Medulla oblongata (tissue), 1 donor: ENCODE data around the gene SLC7A1.

ENCODE experiments used
- DNase-seq: peaks from one replicate; pipeline ENCODE4 v3.0.0-alpha.2; 2015; ENCODE audit errors: extremely low spot score

SLC7A1 gene

DNA sequence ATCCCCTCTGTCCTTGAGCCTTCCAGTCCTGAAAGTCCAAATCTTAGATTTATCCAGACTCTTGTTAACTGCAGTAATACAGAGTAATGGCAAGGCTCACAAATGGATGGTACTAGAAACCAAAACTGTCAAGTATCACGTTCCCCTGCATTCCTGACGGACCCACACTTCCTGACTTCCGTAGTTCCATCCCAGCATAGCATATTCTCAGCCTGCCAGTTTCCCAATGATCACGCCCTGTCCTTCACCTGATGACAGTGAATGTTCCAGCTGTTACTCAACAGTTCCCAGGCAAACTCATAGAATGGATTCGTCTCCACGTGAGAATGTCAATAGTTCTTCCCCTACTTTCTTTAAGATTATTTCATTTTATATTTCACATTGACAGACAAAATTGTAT lies 33.6 kb downstream of the SLC7A1 start:
- no peak for DNase-seq

DNA sequence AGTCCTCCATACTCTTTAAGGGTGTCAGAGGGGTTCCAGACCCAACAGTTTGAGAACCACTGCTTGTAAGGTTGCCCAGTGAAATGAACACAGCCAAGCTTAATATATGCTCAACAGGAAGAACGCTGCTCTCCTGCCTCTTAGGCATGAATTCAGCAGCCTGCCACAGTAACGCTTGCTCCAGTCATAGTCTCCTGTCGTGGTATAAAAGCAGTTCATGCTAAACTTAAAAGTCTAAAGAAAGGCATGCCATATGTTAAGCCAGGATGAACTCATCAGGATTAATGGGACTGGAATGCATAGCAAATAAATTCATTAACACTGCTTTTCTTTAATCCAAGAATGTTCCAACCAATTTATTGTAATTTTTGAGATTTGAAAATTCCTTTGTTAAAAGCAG lies 38.7 kb downstream of the SLC7A1 start:
- no peak for DNase-seq

DNA sequence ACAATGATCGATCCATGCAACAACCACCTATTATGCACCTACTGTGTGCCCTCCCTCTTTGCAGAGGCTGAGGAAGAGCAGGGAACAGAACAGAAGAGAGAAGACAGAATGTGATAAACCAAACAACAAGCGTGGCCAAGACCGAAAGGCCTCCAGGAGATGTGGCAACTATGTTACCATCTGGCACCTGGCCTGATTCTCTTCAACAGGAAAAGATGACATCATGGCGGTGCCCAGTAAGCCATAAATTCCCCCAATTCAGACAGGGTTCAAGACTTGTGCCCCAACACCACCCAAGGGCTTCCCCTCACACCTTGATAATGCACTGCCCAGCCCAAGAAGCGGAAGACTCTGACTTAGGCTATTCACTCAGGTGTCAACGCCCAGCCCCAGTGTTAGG lies 44.3 kb downstream of the SLC7A1 start:
- no peak for DNase-seq

GRCh38 chr13:29550430-29550988 lies 45.0 kb downstream of the SLC7A1 start:
- DNase-seq: no peak

DNA sequence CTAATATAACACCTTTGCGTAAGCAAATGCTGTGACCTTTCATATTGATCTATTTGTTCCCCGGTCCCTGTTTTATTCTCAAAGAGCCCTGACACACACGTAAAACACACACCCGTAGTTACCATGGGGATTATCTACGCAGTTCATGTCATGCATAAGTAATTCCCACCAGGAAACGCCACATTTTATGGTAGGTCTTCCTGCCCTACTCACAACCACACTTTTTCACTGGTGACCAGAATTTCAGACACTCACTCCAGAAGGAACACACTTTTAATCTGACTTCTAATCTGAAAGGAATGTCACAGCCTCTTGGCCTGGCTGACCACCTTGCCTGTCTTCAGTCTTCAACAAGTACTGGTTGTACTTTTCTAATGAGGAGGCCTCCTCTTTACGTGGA lies 46.8 kb downstream of the SLC7A1 start:
- DNase-seq: no peak

- no peak for DNase-seq
Measured at GRCh38 chr13:29547153-29547552, 48.3 kb downstream of the SLC7A1 start.

- DNase-seq: no peak
Measured at GRCh38 chr13:29546662-29547061, 48.8 kb downstream of the SLC7A1 start.

DNA sequence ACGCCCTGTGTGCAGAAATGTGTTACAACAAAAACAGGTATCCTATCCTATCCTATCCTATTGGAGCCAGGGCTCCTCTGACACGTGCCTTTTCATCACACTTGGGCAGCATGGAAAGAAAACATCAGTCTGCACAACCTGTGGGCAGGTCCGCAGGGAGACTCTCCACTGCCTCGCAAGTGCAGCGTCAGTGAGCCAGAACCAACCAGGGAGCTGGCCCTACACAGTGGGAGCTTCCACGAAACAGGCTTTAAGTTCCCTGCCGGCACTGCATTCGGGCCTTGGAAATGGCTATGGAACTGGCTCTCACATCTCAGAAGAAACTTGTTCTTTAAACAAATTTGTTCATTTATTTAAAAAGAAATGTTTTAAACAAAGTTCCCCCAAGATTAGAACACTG lies 49.5 kb downstream of the SLC7A1 start:
- DNase-seq: no peak

DNA sequence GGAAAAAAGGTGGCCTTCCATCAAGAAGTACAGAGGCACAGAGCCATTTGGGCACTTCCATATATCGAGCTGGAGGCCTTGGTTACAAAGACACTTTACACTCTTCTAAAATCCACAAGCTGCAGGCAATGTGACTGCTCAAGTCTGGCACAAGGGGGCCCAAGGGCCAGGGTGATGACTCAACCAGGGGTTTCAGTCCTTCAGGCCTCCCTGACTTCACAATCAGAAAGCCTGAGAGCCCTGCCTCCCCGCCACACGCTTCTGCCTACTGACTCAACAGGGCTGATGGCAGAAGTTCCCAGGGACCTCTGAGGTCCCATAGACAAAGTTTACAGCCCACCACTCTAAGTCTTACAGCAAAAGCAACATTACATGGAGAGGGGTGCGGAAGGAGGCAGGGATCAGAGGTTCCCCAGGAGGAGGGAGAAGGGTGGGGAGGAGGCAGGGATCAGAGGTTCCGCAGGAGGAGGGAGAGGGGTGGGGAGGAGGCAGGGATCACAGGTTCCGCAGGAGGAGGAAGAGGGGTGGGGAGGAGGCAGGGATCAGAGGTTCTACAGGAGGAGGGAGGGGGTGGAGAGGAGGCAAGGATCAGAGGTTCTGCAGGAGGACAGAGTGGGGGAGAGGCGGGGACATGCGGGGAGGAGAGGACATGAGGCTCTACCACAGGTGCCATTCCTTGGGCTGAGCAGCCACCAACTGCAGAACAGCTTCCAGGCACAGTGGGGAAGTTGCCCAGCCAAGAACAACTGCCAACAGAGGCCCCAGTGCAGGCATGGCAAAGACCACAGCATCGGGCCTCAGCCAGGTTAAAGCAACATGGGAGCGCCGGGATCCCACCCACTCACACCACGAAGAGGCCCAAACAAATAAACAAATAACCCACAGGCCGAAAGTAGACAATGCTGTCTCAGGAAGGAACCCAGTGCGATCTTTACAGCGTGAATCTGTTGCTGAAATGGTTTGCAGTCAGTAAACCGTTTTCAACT lies 52.0 kb downstream of the SLC7A1 start:
- no peak for DNase-seq

DNA sequence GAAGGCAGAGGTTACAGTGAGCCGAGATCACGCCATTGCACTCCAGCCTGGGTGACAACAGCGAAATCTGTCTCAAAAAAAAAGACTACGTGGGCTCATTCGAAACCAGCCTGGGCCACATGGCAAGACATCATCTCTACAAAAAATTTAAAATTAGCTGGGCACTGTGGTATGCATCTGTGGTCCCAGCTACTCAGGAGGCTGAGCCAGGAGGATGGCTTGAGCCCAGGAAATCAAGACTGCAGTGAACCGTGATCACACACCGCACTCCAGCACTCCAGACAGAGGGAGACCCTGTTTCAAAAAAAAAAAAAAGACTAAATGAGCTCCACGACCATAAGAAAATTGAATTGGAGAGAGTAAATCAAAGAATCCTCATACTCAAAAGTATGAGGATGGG lies 53.1 kb downstream of the SLC7A1 start:
- no peak for DNase-seq

DNA sequence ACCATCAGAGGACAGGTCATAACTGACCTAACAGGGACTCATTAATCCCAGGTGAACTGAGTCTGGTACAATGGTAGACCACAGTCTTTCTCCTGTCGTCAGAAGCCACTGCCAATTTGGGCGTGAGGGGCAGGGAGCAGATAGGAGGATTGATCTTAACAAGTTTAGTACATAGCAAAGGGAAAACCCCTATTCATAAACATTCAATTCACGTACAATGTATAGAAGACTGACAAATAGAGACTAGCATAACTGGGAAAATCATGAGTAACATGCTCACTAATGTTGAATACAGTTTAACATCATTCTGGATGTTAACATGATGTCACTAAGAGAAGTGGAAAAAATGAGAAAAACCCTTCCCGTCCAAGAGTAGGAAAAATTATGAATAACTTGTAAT lies 54.1 kb downstream of the SLC7A1 start:
- no peak for DNase-seq

DNA sequence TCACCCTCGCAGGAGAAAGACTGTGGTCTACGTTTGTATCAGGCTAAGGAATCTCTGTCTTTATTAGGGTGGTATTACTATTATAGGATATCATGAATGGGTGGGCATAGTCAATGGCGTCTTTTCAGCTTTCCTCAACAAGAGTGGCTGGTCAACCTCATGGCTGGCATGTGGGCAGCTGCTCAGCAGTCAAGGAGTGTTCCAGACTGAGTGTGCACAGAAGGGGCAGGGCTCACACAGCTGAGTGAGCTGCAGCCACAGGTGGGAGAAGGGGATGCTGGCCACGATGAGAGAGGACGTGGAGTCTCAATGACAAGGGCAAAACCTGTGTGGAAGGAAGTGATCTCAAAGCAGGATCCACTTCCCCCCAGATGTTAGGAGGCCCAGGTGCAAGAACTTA lies 54.7 kb downstream of the SLC7A1 start:
- no peak for DNase-seq

DNA sequence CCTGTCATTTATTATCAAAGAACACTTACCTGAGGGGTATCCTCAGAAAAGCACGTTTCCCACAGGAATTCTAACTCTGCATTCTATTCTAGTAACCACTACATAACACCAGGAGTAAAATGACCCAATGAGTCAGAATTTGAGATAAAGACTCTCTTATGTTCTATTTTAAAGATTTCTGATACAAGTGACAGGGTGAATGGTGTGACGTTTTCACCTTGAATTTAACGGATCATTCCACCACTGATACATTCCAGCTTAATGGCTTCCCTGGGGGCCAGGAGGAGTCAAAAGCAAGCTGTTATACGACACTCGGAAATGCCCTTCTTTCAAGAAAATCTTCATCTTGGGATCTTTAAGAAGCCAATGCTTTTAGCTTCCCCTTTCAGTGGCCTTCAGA lies 55.2 kb downstream of the SLC7A1 start:
- DNase-seq: no peak

GRCh38 chr13:29539856-29540255 lies 55.6 kb downstream of the SLC7A1 start:
- no peak for DNase-seq

DNA sequence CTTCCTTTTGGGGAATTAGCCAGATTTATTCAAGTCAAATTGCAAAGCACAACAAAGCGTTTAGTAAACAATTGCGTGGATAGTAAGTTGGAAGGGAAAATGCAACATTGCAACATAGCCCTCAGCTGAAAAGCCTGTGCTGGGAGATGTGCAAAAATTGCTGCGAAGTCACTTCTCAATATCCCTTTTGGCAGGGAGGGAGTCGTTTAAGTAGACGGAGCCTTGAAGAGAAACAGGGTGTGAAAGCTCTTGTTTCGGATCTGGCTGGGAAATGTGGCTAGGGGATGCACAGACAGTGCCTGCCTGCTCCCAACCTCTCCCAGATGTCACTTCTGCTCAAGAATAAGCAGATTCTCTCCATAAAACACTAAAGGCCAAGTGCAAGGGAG lies 56.8 kb downstream of the SLC7A1 start:
- DNase-seq: no peak

- peak; percentile 40 for DNase-seq
Measured at GRCh38 chr13:29537736-29538651, 57.5 kb downstream of the SLC7A1 start.

- DNase-seq: no peak
Measured at GRCh38 chr13:29536853-29537252, 58.6 kb downstream of the SLC7A1 start.

DNA sequence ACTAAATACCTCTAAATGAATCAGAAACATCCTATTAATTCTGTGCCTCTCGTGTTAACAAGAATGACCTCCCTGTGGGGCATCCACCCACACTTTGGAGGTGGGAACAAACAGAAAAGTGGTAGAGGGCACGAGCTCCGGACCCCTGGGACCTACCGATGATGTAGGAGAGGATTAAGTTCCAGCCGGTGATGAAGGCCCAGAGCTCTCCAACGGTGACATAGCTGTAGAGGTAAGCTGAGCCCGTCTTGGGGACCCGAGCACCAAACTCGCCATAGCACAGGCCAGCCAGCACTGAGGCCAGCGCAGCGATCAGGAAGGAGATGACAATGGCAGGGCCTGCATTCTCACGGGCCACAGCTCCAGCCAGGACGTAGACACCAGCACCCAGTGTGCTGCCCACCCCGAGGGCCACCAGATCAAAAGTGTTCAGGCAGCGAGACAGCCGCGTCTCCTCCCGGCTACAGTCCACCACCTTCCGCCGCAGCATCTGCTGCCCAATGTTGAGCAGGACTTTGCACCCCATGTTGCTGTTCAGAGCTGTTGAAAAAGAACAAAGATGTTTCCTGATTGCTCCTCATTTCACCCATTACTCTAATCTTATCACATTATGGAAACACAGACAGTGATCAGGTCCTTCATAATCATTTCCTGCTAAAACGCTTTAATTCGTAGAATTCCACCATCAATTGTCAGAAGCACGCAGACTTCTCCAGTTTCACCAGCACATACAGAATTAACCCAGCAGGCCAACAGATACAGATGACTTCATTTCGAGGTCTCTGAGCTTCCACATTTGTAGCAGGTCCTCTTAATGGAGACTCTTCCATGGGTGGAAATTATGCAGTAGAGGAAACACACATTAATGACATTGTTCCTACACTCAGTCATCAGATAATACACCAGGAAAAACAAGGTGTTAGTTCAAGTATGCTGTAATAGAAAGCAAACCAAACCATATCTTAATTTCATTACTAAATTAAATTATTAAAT lies 59.5 kb downstream of the SLC7A1 start:
- DNase-seq: no peak

- DNase-seq: no peak
Measured at GRCh38 chr13:29534083-29534482, 61.4 kb downstream of the SLC7A1 start.

DNA sequence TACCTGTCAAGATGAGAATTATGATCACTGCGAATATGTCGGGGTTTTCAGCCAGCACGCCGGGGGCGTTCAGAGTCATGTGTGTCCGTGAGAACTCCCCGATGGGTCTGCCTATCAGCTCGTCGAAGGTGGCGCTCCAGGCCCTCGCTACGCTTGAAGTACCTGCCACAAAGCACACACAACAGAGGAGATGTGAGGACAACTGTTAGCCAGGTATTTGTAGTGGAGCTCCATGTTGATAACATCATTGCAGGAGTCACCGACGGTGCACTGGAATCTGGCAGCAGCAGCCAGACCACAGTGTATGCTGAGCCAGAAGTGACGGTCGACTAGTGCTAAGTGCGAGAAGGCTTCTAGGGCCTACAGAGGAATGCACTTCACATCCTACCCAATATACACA lies 62.7 kb downstream of the SLC7A1 start:
- DNase-seq: no peak

DNA sequence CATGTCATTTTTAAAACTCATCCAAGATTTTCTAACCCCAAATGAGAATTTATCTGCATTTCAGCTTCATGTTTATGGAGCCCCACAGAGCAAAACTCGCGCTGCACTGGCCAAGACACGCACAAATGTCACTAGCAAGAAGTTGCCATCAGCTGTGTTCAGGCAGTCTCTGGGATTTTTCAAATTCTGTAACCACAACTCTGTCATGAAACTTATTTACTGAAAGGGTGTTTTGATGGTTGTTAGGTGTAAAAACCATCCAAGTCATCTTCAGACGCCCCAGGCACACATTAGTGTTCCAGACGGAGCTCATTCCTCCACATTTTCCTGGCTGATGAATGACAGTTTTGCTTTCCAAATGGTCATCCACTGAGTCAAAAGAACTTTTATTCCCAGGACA lies 63.4 kb downstream of the SLC7A1 start:
- no peak for DNase-seq
